ENCODE data around the gene DGCR6L.

Gene DGCR6L

DNA sequence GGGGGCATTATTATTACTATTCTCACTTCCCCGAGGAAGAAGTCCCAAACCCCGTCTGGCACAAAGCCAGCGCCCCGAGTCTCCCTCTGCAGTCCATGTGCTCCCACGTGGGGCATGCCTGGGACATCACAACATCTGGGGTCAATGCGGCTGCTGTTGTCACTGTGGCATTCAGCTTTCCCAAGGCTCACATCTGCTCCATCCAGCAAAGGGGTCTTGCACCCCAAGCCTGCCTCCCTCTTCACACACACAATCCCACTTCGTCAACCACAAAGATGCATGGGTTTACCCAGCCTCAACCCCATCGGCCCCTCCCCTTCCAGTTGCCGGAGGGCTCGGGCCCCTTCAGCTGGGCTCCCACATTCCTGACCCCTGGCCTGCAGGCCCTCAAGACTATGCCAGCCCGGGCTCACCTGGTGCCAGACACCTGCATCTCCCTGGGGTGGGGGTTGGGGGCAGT, 28.2 kb downstream of the DGCR6L start:
- H3K27me3 ChIP-seq (ENCODE audit: insufficient read depth, low read length, poor library complexity): no peaks in the 10 kb centered on the region
- no peaks in the 10 kb centered on the region for H3K9me3 ChIP-seq (ENCODE audit: insufficient read depth, low read length, severe bottlenecking)
- no peak overlapping the region for H3K27ac ChIP-seq (ENCODE audit: low read length)
- TF ChIP-seq, protein P1, sequence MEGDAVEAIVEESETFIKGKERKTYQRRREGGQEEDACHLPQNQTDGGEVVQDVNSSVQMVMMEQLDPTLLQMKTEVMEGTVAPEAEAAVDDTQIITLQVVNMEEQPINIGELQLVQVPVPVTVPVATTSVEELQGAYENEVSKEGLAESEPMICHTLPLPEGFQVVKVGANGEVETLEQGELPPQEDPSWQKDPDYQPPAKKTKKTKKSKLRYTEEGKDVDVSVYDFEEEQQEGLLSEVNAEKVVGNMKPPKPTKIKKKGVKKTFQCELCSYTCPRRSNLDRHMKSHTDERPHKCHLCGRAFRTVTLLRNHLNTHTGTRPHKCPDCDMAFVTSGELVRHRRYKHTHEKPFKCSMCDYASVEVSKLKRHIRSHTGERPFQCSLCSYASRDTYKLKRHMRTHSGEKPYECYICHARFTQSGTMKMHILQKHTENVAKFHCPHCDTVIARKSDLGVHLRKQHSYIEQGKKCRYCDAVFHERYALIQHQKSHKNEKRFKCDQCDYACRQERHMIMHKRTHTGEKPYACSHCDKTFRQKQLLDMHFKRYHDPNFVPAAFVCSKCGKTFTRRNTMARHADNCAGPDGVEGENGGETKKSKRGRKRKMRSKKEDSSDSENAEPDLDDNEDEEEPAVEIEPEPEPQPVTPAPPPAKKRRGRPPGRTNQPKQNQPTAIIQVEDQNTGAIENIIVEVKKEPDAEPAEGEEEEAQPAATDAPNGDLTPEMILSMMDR (IDR thresholded peaks at IDR 0.05; ENCODE audit: borderline replicate concordance, extremely low read depth, low read length, poor library complexity, severe bottlenecking): no peak
- TF ChIP-seq EZH2 (IDR thresholded peaks at IDR 0.05; ENCODE audit: borderline replicate concordance, low read depth, low read length, severe bottlenecking): no peak
- no peaks in the 10 kb centered on the region for H3K4me1 ChIP-seq (ENCODE audit: insufficient read depth, low read length)
- H3K36me3 ChIP-seq (ENCODE audit: insufficient read depth, low read length): no peaks in the 10 kb centered on the region
- H3K4me3 ChIP-seq (ENCODE audit: low read depth in 1 of 2, low read length in 2 of 2): no peak overlapping the region
- no peak overlapping the region for H2AFZ ChIP-seq (ENCODE audit: low read depth, low read length)
- no peak for DNase-seq
- no peak overlapping the region for H3K9ac ChIP-seq (ENCODE audit: low read depth, low read length)
- no peaks in the 10 kb centered on the region for H3K79me2 ChIP-seq (ENCODE audit: insufficient read depth, low read length)
- H4K20me1 ChIP-seq (ENCODE audit: insufficient read depth, low read length): no peaks in the 10 kb centered on the region
- H3K4me2 ChIP-seq (ENCODE audit: insufficient read depth, low read length): no peak overlapping the region
- no peak for ATAC-seq (ENCODE audit: insufficient read depth, low read depth)

DNA sequence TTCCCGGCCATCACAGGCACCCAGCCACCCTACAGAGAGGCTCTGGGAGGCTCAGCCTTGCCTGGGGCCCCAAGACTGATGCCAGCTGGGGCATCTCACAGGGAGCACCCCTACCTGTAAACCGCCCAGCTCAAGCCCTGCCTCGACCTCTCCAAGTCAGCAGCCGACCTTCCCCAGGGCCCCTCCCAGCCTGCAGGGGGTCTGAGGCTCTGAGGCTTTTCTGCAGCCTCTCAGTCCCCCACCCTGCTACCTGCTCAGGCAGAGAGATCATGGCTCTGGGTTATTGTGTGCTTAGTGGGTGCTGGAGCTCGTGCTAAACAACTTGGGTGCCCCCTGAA, 28.6 kb downstream of the DGCR6L start:
- Histone ChIP-seq H2AFZ (ENCODE audit: low read depth, low read length) (no peak overlapping the region), H3K27me3 (ENCODE audit: insufficient read depth, low read length, poor library complexity) (no peaks in the 10 kb centered on the region), H3K4me1 (ENCODE audit: insufficient read depth, low read length) (no peaks in the 10 kb centered on the region), H3K27ac (ENCODE audit: low read length) (no peak overlapping the region), H3K9ac (ENCODE audit: low read depth, low read length) (no peak overlapping the region), H3K4me2 (ENCODE audit: insufficient read depth, low read length) (no peak overlapping the region), H3K36me3 (ENCODE audit: insufficient read depth, low read length) (no peaks in the 10 kb centered on the region), H3K9me3 (ENCODE audit: insufficient read depth, low read length, severe bottlenecking) (no peaks in the 10 kb centered on the region), H3K79me2 (ENCODE audit: insufficient read depth, low read length) (no peaks in the 10 kb centered on the region), H4K20me1 (ENCODE audit: insufficient read depth, low read length) (no peaks in the 10 kb centered on the region), H3K4me3 (ENCODE audit: low read depth in 1 of 2, low read length in 2 of 2) (no peak overlapping the region)
- TF ChIP-seq EZH2 (IDR thresholded peaks at IDR 0.05; ENCODE audit: borderline replicate concordance, low read depth, low read length, severe bottlenecking): no peak
- TF ChIP-seq, protein P1 (IDR thresholded peaks at IDR 0.05; ENCODE audit: borderline replicate concordance, extremely low read depth, low read length, poor library complexity, severe bottlenecking): no peak
- ATAC-seq (ENCODE audit: insufficient read depth, low read depth) (no peak), DNase-seq (no peak)

DNA sequence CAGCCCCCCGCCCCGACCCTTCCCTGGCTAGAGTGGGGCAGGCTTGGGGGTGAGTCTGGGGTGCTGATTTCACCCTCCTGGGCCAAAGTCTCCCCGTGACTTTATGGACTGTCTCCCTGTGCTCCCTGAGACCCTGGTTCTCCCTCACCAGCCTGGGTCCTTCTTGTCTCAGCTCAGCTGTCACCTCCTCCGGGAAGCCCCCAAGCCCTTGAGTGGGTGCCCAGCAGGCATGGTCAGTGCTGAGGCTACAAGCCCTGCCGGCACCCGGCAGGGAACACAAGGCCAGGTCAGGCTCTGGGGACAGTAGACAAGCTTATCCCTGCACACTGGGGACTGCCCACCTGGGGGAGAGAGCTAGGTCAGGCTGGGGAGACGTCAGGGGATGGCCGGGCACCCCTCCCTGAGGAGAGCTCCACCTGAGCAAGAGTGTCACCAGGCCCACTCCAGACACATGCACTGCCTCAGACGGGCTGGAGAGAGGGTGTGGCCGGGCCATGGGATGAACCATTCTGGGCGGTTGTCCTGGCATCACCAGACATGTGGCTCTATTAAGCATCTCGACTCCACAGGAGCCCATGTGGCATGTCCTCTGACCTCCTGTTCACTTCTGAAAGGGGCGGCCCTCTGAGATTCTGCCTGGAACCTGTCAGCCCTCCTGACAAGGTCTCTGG, 29.1 kb downstream of the DGCR6L start:
- Histone ChIP-seq H3K9me3 (ENCODE audit: insufficient read depth, low read length, severe bottlenecking) (no peaks in the 10 kb centered on the region), H3K4me3 (ENCODE audit: low read depth in 1 of 2, low read length in 2 of 2) (no peak overlapping the region), H4K20me1 (ENCODE audit: insufficient read depth, low read length) (no peaks in the 10 kb centered on the region), H3K27ac (ENCODE audit: low read length) (no peak overlapping the region), H3K9ac (ENCODE audit: low read depth, low read length) (no peak overlapping the region), H3K36me3 (ENCODE audit: insufficient read depth, low read length) (no peaks in the 10 kb centered on the region), H3K27me3 (ENCODE audit: insufficient read depth, low read length, poor library complexity) (no peaks in the 10 kb centered on the region), H2AFZ (ENCODE audit: low read depth, low read length) (no peak overlapping the region), H3K4me1 (ENCODE audit: insufficient read depth, low read length) (no peaks in the 10 kb centered on the region), H3K79me2 (ENCODE audit: insufficient read depth, low read length) (no peaks in the 10 kb centered on the region), H3K4me2 (ENCODE audit: insufficient read depth, low read length) (no peak overlapping the region)
- DNase-seq (no peak), ATAC-seq (ENCODE audit: insufficient read depth, low read depth) (no peak)
- no peak for TF ChIP-seq EZH2 (IDR thresholded peaks at IDR 0.05; ENCODE audit: borderline replicate concordance, low read depth, low read length, severe bottlenecking)
- TF ChIP-seq, protein P1 (IDR thresholded peaks at IDR 0.05; ENCODE audit: borderline replicate concordance, extremely low read depth, low read length, poor library complexity, severe bottlenecking): no peak
